Measurements from ENCODE around the gene GNPTAB. TPM values are rescaled to one million over a fixed set of nuclear protein-coding genes. Genes with fewer than 3 reads are reported as not detected.

Gene GNPTAB
- total RNA-seq, 2 donors from 2014 or later = 24.0 to 28.3 TPM

GRCh38 chr12:101732318-101732717 lies 98.4 kb downstream of the GNPTAB start:
- Histone ChIP-seq H3K4me1 (ENCODE audit: control insufficient read depth in 1 of 2, low read depth in 2 of 2) (no peaks in the 10 kb centered on the region), H3K36me3 (peaks cover 11% of the 10 kb centered on the region), H3K27ac (no peak overlapping the region), H3K4me3 (no peak overlapping the region), H3K27me3 (replicated peaks; ENCODE audit: insufficient read depth) (no peaks in the 10 kb centered on the region), H3K9me3 (no peaks in the 10 kb centered on the region)
- DNase-seq (ENCODE audit: low spot score) (no peak), ATAC-seq (ENCODE audit: insufficient number of reproducible peaks, low FRiP score, low read depth) (no peak)
- no peak for TF ChIP-seq CTCF (IDR thresholded peaks at IDR 0.05)

DNA sequence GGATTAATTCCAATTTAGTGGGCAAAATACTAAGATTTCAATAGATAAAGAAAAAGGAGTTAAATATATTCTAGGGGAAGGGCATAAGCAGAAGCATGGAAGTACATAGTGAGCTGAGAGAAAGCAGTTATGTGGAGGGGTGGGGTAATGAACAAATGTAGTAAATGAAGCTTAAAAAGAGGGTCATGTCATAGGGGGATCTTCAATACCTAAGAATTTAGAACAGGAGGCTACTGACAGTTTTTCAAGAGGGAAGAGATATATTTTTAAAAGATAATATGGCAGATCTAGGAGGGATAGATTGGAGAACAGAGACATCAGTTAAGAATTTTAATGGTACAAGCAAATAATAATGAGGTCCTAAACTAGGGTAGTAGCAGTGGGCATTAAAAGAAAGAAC lies 100.9 kb downstream of the GNPTAB start:
- no peak for DNase-seq (ENCODE audit: low spot score)
- Histone ChIP-seq H3K4me1 (ENCODE audit: control insufficient read depth in 1 of 2, low read depth in 2 of 2) (no peaks in the 10 kb centered on the region), H3K9me3 (no peaks in the 10 kb centered on the region), H3K27me3 (replicated peaks; ENCODE audit: insufficient read depth) (no peaks in the 10 kb centered on the region), H3K36me3 (peaks cover 17% of the 10 kb centered on the region), H3K27ac (no peak overlapping the region), H3K4me3 (no peak overlapping the region)
- no peak for TF ChIP-seq CTCF (IDR thresholded peaks at IDR 0.05)
- no peak for ATAC-seq (ENCODE audit: insufficient number of reproducible peaks, low FRiP score, low read depth)

GRCh38 chr12:101727098-101727497 lies 103.7 kb downstream of the GNPTAB start:
- no peaks in the 10 kb centered on the region for H3K9me3 ChIP-seq
- H3K27me3 ChIP-seq (replicated peaks; ENCODE audit: insufficient read depth) = no peaks in the 10 kb centered on the region
- H3K27ac ChIP-seq = no peak overlapping the region
- no peak overlapping the region for H3K4me3 ChIP-seq
- DNase-seq (ENCODE audit: low spot score) (no peak), ATAC-seq (ENCODE audit: insufficient number of reproducible peaks, low FRiP score, low read depth) (no peak)
- H3K36me3 ChIP-seq = peaks cover 14% of the 10 kb centered on the region
- no peaks in the 10 kb centered on the region for H3K4me1 ChIP-seq (ENCODE audit: control insufficient read depth in 1 of 2, low read depth in 2 of 2)
- no peak for TF ChIP-seq CTCF (IDR thresholded peaks at IDR 0.05)

DNA sequence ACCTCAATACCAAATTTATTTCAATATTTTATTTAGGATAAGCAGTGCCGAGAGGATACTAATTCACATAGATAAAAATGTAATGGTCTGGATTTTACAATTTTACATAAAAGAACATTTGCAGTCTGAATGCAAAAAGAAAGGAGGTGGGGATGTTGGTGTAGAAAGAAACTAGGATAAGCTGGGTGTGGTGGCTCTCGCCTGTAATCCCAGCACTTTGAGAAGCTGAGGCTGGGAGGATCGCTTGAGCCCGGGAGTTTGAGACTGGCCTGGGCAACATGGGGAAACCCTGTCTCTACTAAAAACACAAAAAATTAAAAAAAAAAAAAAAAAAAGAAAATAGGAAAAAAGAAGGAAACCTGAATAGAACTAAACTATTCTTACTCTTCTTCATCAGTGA lies 108.4 kb downstream of the GNPTAB start:
- no peak for DNase-seq (ENCODE audit: low spot score)
- TF ChIP-seq CTCF (IDR thresholded peaks at IDR 0.05) = no peak
- ATAC-seq (ENCODE audit: insufficient number of reproducible peaks, low FRiP score, low read depth) = no peak
- Histone ChIP-seq H3K27ac (no peak overlapping the region), H3K4me1 (ENCODE audit: control insufficient read depth in 1 of 2, low read depth in 2 of 2) (no peaks in the 10 kb centered on the region), H3K36me3 (peaks cover 6% of the 10 kb centered on the region), H3K27me3 (replicated peaks; ENCODE audit: insufficient read depth) (no peaks in the 10 kb centered on the region), H3K9me3 (no peaks in the 10 kb centered on the region), H3K4me3 (no peak overlapping the region)

- ATAC-seq (ENCODE audit: insufficient number of reproducible peaks, low FRiP score, low read depth) = no peak
Observed at GRCh38 chr12:101720118-101720517, 110.6 kb downstream of the GNPTAB start.

More at GRCh38 chr12:101720118-101720517, 110.6 kb downstream of the GNPTAB start:
- no peaks in the 10 kb centered on the region for H3K27me3 ChIP-seq (replicated peaks; ENCODE audit: insufficient read depth)
- no peak overlapping the region for H3K27ac ChIP-seq
- no peak for TF ChIP-seq CTCF (IDR thresholded peaks at IDR 0.05)
- no peaks in the 10 kb centered on the region for H3K36me3 ChIP-seq
- no peaks in the 10 kb centered on the region for H3K9me3 ChIP-seq
- no peak overlapping the region for H3K4me3 ChIP-seq
- no peaks in the 10 kb centered on the region for H3K4me1 ChIP-seq (ENCODE audit: control insufficient read depth in 1 of 2, low read depth in 2 of 2)
- no peak for DNase-seq (ENCODE audit: low spot score)
